ENCODE measurements around the gene PDZRN3. TPM values are rescaled to one million over a fixed set of nuclear protein-coding genes. Genes with fewer than 3 reads are reported as not detected.

Gene PDZRN3
- total and polyA plus RNA-seq, 2 experiments from 2014 or later = 42.9 to 60.5 TPM

- H3K4me2 ChIP-seq = no peak overlapping the region
- WGBS (ENCODE audit: low lambda C conversion rate, missing lambda C conversion rate) = 87% methylated on average over 12 of the region's 12 CpGs
- DNase-seq (ENCODE audit: low spot score) = peak; percentile 51
These were observed 258.9 kb downstream of the PDZRN3 start for GRCh38 chr3:73365756-73366397.

DNA sequence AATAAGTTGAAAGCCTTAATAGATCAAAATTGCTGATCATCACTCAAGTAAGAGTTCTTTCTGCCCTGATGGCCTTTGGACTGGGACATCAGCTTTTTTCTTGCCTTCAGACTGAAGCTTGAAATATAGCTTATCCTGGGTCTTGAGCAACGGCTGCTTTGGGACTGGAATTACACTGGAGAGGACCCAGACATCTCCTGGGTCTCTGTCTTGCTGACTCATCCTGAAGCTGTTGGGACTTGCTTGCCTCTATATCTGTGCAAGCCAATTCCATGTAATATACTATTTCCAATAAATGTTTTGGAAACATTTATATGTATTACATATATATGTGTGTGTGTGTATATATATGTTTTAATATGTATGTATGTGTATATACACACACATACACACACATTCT, 260.2 kb downstream of the PDZRN3 start:
- no peak for DNase-seq (ENCODE audit: low spot score)
- H3K36me3 ChIP-seq (replicated peaks; ENCODE audit: insufficient read depth, low read depth) = no peaks in the 10 kb centered on the region
- no peaks in the 10 kb centered on the region for H3K9me2 ChIP-seq (replicated peaks; ENCODE audit: insufficient read depth)
- H3K79me2 ChIP-seq = no peaks in the 10 kb centered on the region
- no peak overlapping the region for H2AFZ ChIP-seq
- H3K4me2 ChIP-seq = no peak overlapping the region
- no peak overlapping the region for H3K4me3 ChIP-seq
- H4K20me1 ChIP-seq (ENCODE audit: insufficient read depth, poor library complexity, severe bottlenecking) = no peaks in the 10 kb centered on the region
- no peak overlapping the region for H3K27ac ChIP-seq
- no peak for TF ChIP-seq EZH2phosphoT487 (IDR thresholded peaks at IDR 0.05; ENCODE audit: low read depth, severe bottlenecking, unreplicated experiment)
- TF ChIP-seq CTCF (IDR thresholded peaks at IDR 0.05; ENCODE audit: poor library complexity) = no peak
- TF ChIP-seq EZH2 (IDR thresholded peaks at IDR 0.05; ENCODE audit: borderline replicate concordance) = no peak
- no peaks in the 10 kb centered on the region for H3K27me3 ChIP-seq
- H3K4me1 ChIP-seq (ENCODE audit: insufficient read depth) = no peaks in the 10 kb centered on the region
- 50% methylated on average over 1 of the region's 1 CpG for WGBS (ENCODE audit: low lambda C conversion rate, missing lambda C conversion rate)
- no peaks in the 10 kb centered on the region for H3K9me3 ChIP-seq (ENCODE audit: low read depth)

More at GRCh38 chr3:73365756-73366397, 258.9 kb downstream of the PDZRN3 start:
- H3K27me3 ChIP-seq = no peaks in the 10 kb centered on the region
- H3K4me1 ChIP-seq (ENCODE audit: insufficient read depth) = no peaks in the 10 kb centered on the region
- no peak for TF ChIP-seq CTCF (IDR thresholded peaks at IDR 0.05; ENCODE audit: poor library complexity)
- no peak for TF ChIP-seq EZH2 (IDR thresholded peaks at IDR 0.05; ENCODE audit: borderline replicate concordance)
- TF ChIP-seq EZH2phosphoT487 (IDR thresholded peaks at IDR 0.05; ENCODE audit: low read depth, severe bottlenecking, unreplicated experiment) = no peak
- no peaks in the 10 kb centered on the region for H3K36me3 ChIP-seq (replicated peaks; ENCODE audit: insufficient read depth, low read depth)
- no peaks in the 10 kb centered on the region for H3K9me3 ChIP-seq (ENCODE audit: low read depth)
- no peak overlapping the region for H3K27ac ChIP-seq
- no peaks in the 10 kb centered on the region for H3K79me2 ChIP-seq
- H4K20me1 ChIP-seq (ENCODE audit: insufficient read depth, poor library complexity, severe bottlenecking) = no peaks in the 10 kb centered on the region
- no peak overlapping the region for H2AFZ ChIP-seq
- no peaks in the 10 kb centered on the region for H3K9me2 ChIP-seq (replicated peaks; ENCODE audit: insufficient read depth)
- no peak overlapping the region for H3K4me3 ChIP-seq

- WGBS (ENCODE audit: low lambda C conversion rate, missing lambda C conversion rate) = 86% methylated on average over 3 of the region's 3 CpGs
- TF ChIP-seq CTCF (IDR thresholded peaks at IDR 0.05; ENCODE audit: poor library complexity) = no peak
- no peak for TF ChIP-seq EZH2phosphoT487 (IDR thresholded peaks at IDR 0.05; ENCODE audit: low read depth, severe bottlenecking, unreplicated experiment)
- no peak for TF ChIP-seq EZH2 (IDR thresholded peaks at IDR 0.05; ENCODE audit: borderline replicate concordance)
- no peak overlapping the region for H3K27ac ChIP-seq
These were observed 261.6 kb downstream of the PDZRN3 start for GRCh38 chr3:73363093-73363492.

More at GRCh38 chr3:73363093-73363492, 261.6 kb downstream of the PDZRN3 start:
- H3K27me3 ChIP-seq = no peaks in the 10 kb centered on the region
- H3K9me2 ChIP-seq (replicated peaks; ENCODE audit: insufficient read depth) = no peaks in the 10 kb centered on the region
- H2AFZ ChIP-seq = no peak overlapping the region
- DNase-seq (ENCODE audit: low spot score) = no peak
- H3K4me1 ChIP-seq (ENCODE audit: insufficient read depth) = no peaks in the 10 kb centered on the region
- no peaks in the 10 kb centered on the region for H3K79me2 ChIP-seq
- H3K36me3 ChIP-seq (replicated peaks; ENCODE audit: insufficient read depth, low read depth) = no peaks in the 10 kb centered on the region
- H3K9me3 ChIP-seq (ENCODE audit: low read depth) = no peaks in the 10 kb centered on the region
- no peak overlapping the region for H3K4me3 ChIP-seq
- no peak overlapping the region for H3K4me2 ChIP-seq
- H4K20me1 ChIP-seq (ENCODE audit: insufficient read depth, poor library complexity, severe bottlenecking) = no peaks in the 10 kb centered on the region
